Measurements from ENCODE around the gene NHLRC4.

Gene NHLRC4

DNA sequence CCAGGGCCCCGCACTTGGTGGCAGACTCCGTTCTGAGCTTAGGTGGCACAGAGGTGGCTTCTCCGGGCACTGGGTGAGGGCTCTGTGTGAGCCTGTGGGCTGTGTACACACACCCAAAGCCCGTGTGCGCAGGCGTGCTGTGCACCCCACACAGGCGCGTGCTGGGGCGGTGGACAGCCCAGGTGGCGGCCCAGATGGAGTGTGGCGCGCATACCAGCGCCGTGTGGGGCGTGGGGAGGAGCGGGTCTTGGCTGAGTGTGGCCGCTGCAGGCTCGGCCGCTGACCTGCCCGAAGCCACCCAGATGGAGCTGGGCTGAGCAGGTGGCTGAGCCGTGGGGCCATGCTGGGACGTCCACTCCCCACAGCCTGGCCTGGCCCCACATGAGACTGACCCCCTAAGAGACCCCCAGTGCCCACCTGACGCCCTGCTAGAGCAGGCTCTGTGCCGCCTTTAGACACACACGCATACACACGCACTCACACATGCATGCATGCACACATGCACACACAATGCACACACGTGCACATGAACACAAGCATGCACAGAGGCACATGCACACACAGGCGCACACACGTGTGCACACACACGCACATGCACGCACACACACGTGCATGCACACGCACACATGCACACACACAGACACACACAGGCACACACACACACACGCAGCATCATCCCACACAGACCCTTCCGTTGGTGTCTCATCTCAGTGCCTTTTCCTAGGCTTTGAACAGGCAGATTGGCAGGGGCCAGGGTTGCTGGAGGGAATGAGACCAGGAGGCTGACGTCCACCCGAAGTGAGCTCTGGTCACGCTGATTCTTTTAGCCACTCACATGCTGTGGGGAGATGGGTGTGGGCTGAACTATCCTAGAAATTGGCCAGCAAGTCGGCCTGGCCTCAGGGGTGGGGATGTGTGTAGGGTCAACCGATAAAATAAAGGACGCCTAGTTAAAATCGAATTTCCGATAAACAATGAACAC lies 4.6 kb upstream of the NHLRC4 start:
- DNase-seq (ENCODE audit: low read depth, low spot score) = no peak
- H3K4me3 ChIP-seq (ENCODE audit: low read length) = no peak overlapping the region

DNA sequence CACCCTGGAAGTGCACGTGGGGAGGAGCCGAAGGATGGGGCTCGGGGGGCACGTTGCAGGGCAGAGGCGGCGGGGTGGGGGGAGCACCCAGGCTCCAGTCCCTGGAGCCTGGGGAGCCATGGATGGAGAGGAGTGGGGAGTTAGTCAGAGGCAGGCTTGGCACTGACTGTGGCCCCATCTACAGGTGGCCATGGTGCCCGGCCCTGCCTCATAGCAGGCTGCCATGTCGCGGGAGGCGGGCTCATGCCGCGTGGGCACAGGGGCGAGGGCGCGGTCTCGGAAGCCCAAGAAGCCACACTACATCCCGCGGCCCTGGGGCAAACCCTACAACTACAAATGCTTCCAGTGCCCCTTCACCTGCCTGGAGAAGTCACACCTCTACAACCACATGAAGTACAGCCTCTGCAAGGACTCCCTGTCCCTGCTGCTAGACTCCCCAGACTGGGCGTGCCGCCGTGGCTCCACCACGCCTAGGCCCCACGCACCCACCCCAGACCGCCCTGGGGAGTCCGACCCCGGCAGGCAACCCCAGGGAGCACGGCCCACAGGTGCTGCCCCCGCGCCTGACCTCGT lies 3.6 kb upstream of the NHLRC4 start:
- DNase-seq (ENCODE audit: low read depth, low spot score) = no peak
- H3K4me3 ChIP-seq (ENCODE audit: low read length) = no peak overlapping the region

DNA sequence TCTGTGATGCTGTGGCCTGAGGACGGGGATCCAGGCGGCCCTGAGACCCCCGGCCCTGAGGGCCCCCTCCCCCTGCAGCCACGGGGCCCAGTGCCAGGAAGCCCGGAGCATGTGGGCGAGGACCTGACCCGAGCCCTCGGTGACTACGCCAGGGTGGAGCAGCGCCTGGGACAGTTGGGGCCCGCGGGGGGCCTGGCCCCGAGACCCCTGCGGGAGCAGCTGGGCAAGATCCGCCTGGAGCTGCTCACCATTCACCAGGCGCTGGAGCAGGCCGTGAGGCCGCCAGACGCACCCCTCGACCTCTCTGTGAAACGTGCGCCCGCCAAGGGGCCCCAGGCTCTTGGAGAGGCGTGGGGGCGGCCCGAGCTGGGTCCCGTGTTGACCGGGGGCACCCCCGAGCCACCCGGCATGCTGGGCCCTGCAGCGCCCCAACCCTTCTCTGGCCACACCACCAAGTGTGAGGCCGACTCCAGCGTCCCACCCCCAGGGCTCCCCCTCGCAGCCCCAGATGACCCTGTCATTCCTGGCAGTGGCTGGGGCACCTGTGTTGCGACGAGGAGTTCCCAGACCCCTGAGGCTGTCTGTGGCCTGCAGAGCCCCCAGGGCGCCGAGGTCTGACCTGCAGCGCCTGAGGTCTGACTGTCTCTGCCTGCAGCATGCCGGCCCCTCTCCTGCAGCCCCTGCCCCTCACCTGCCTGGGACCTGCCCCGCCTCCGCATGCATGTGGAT lies 2.0 kb upstream of the NHLRC4 start:
- no peak for DNase-seq (ENCODE audit: low read depth, low spot score)
- no peak overlapping the region for H3K4me3 ChIP-seq (ENCODE audit: low read length)

DNA sequence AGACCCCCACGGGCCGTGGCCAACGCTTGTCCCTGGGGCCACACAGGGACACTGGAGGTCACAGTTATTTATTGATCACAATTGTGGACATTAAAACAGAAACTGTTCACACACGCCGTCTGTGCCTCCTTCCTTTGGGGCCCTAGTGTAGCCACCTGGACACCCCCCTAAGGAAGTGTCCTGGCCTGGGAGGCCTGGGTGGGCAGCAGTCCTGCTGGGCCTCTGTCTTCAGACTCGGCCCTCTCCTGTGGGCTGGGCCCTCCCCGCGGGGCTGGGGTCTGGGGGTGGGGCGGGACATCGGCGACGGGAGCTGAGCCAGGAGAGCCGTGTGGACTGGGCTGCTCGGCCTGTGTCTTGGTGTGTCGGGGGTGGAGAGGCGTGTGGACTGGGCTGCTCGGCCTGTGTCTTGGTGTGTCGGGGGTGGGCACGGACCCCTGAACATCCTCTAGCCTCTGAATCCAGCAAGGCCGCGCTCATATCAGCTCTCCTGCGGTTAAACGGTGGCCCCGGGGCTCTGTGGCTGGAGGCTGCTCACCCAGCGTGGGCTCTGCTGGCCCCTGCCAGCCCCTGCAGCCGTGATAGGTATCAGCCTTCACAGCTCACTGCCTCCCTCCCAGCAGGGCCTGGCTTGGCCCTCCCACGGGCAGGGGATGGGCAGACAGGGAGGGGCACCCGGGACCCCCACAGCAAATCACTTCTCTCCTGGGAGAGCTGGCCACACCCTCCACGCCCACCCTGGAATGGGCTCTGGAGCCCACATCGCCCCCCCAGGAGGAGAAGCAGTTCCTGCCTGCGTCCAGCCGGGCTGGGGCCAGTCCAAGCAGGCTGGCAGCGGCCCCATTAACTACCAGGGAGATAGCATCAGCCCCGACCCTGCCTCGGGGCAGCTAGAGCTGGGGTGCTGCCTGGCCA lies 1.1 kb upstream of the NHLRC4 start:
- H3K4me3 ChIP-seq (ENCODE audit: low read length) = no peak overlapping the region
- DNase-seq (ENCODE audit: low read depth, low spot score) = no peak

DNA sequence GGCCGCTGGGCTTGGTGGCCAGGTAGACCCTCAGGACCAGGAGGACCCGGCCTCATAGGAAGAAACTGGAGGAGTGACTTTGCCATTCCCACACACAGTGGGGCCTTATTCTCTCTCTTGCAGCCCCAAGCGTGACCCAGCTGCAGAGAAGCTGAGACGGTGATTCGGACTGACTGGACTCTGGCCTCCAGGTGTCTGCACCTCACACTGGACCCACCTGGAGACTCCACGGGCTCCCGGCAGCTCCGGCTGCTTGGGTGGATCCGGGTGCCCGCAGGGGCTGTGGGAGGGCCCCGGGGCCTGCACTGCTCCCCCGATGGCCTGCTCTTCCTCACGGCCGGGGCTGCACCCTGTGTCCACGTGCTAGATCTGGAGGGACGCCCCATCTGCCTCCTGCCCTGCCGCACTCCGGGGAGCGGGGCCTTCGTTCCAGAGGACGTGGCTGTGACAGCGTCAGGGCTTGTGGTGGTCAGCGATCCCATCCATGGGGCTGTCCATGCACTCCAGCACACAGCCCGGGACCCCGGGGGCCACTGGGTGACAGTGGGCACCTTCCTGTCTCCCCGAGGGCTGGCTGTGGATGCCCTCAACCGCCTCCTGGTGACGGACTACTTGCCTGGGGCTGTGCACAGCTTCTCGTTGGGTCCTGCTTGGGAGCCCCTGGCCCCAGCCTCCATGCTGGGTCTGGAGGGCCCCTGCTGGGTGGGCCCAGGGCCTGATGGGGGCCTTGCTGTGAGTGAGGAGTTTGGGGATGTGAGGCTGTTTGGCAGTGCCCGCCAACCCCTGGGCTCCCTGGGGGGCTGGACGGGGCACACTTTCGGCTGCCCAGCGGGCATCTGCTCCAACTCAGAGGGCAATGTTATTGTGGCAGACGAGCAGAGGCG lies 810 bp downstream of the NHLRC4 start:
- no peak for DNase-seq (ENCODE audit: low read depth, low spot score)
- H3K4me3 ChIP-seq (ENCODE audit: low read length) = peak overlapping the region; percentile 18; the same call in 1 of the 2 replicates

DNA sequence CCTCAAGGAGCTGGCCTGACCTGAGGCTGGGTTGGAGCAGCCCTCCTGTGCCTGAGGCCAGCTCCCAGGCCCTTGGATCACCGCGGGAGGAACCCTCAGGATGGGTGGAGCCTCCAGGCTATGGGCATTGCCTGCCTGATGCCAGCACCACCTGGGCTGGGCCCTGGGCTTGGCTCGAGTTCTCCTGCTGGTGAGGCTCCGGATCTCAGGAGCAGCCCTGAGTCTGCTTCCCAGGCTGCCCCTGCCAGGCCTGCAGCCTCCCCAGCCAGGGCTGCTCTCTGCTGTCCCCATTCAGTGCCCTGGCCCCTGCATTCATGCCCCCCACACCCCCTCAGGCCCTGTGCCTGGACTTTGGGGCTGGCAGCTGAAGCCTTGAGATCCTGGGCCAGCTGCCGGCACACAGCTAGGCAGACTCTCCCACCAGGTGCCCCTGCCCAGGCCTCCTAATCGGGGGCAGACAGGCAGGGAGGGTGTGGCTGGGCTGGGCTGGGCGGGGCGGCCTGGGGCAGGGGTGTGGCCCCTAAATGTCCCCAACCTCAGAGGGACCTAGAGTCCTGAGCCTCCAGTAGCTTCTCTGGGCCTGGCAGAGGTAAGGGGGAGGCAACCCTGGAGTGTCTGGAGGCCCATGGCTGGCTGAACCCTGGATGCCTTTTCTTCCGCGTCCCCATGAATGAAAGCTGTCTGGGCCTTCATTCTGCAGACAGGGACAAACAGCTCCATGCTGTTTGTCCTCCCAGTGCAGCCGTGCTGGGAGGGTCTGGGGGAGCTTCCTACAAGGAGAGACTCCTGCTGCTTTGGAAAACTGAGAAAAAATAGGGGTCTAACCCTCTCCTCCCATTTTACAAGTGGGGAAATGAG lies 1.8 kb downstream of the NHLRC4 start:
- peak overlapping the region; percentile 62 for H3K4me3 ChIP-seq (ENCODE audit: low read length)

DNA sequence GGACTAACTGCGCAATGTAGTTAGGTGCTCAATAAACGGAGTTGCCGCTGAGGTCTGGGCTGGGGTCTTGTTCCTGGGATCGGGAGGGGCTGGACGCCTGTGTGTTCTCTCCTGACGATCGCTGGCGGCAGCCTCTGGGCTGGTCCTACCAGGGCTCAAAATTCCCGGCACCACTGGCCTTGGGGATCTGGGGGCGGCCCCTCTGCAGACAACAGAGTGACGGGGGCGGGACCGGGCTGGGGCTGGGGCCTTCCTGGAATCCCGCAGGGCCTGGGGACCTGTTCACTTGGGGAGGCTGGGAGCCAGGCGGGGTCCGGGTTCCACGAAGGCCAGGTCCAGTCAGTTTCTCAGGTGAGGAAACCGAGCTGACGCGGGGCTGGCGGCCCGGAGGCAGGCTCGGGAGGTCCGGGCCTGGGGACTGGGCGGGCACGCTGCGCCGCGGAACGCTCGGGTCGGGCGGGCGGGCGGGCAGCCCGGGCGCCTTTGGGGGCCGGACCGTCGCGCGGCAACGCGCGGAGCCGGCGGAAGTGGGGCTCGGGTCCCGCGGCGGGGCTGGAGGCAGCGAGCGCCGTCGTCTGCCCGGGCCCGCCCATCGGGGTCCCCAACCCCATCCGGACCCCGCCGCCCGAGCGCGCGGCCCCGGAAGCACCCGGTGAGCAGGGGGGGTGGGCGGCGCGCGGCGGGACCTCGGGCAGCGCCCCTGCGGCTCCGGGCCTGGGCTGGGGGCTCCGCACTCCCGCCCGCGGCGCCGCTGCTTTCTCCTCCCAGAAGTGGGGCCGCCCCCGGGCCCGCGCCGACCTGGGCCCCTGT lies 2.8 kb downstream of the NHLRC4 start, which contains the start of gene PIGQ:
Gene PIGQ (plus strand): TSS at position 524 of the 810 bp plus-strand sequence. CDS start 4,107 bp downstream, outside the sequence.
- peak; percentile 45 for DNase-seq (ENCODE audit: low read depth, low spot score)
- peak within 1 kb of the TSS; percentile 67 for H3K4me3 ChIP-seq (ENCODE audit: low read length)

More for the DNA sequence above, 1.8 kb downstream of the NHLRC4 start:
- no peak for DNase-seq (ENCODE audit: low read depth, low spot score)

DNA sequence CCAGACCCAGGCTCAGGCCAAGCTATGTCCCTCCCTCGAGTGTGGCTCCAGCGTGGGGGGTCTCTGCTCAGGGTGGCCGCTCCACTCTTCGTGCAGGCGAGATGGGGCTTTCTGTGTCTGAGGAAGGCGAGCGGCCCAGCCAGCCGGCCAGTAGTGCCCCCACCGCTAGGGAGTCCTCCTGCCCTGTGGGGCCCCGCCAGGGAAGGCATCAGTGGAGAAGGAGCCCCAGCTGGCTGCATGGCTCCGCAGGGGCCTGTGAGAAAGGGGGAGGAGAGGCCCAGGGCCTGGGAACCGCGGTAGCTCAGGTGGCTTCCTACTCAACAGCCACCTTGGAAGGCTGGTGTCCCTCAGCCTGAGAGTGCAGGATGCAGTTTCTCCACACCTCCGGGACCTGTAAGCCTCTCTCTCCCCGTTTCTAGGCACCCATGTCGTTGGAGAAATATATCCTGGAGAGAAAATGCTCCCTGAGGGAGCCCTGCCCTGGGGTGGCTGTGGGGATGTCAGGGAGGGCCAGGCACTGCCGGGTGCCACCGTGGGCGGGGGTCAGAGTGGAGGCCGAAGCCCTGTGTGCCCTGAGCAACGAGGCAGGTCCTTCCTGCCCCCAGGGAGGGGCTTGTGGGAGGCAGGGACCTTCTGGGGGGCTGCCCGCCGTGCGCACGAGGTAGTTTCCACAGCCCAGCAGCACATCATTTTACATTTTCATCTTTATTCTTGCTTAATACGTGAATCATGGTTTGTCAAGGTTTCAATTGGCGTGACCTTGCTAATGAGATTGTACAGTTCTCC lies 6.3 kb downstream of the NHLRC4 start:
- H3K4me3 ChIP-seq (ENCODE audit: low read length) = no peak overlapping the region
- DNase-seq (ENCODE audit: low read depth, low spot score) = no peak

DNA sequence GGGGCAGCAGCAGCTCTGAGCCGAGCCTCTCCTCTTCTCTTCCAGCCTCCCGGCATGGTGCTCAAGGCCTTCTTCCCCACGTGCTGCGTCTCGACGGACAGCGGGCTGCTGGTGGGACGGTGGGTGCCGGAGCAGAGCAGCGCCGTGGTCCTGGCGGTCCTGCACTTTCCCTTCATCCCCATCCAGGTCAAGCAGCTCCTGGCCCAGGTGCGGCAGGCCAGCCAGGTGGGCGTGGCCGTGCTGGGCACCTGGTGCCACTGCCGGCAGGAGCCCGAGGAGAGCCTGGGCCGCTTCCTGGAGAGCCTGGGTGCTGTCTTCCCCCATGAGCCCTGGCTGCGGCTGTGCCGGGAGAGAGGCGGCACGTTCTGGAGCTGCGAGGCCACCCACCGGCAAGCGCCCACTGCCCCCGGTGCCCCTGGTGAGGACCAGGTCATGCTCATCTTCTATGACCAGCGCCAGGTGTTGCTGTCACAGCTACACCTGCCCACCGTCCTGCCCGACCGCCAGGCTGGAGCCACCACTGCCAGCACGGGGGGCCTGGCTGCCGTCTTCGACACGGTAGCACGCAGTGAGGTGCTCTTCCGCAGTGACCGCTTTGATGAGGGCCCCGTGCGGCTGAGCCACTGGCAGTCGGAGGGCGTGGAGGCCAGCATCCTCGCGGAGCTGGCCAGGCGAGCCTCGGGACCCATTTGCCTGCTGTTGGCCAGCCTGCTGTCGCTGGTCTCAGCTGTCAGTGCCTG lies 7.4 kb downstream of the NHLRC4 start:
- no peak overlapping the region for H3K4me3 ChIP-seq (ENCODE audit: low read length)
- no peak for DNase-seq (ENCODE audit: low read depth, low spot score)

DNA sequence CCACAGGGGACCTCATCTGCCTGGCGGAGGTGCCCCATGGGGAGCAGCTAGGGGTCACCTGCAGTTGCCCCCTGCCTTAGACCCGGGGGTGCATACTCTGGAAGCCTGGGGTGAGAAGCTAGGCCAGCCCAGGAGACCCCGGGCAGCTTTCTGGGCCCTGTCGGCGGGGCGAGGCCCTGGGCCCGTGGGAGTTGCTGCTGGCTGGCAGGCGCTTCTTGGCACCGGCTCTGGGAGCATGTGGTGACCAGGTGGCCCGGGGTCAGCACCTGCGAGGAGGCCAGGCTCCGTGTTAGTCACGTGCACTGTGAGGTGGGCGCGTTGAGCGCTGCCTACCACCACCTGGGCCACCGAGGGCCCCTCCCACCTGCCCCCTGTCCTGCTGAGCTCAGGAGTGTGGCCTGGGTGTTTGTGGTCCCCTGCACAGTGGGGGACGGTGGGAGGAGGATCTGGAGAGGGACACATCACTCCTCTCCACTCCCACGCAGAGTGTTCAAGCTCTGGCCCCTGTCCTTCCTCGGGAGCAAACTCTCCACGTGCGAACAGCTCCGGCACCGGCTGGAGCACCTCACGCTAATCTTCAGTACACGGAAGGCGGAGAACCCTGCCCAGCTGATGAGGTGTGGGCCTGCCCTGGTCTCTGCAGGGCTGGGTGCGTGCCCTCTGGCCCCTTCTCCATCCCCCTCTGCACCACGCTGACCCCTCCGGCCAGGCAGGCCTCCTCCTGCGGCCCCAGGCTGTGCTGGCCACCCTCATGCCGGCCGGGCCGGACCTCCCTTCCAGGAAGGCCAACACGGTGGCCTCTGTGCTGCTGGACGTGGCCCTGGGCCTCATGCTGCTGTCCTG lies 8.8 kb downstream of the NHLRC4 start:
- no peak for DNase-seq (ENCODE audit: low read depth, low spot score)
- no peak overlapping the region for H3K4me3 ChIP-seq (ENCODE audit: low read length)

DNA sequence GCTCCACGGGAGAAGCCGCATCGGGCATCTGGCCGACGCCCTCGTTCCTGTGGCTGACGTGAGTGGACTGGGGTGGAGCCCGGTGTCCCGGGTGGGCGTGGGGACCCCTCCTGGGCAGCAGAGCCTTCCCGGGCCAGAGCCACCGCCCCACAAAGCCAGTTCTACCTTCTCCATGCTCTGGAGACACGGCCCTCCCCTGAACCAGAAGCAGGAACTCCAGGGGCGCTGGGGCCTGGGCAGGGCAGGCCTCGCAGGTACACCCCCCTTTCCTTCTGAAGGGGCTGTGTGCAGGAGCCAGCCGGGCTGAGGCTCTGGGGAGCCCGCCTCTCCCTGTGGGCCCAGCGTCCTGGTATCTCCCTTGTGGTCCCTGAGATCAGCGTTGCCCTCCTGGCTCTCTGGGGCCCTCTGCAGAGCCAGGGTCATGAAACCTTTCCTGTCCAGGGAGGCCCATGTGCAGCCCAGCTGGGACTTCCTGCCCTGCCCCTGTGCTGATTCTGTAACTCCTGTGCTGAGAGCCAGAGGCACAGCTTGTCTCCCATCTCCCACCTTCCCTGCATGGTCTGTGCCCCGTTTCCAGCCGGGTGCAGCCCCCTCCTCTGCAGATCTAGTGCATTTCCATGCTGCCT lies 9.5 kb downstream of the NHLRC4 start:
- no peak overlapping the region for H3K4me3 ChIP-seq (ENCODE audit: low read length)
- no peak for DNase-seq (ENCODE audit: low read depth, low spot score)

DNA sequence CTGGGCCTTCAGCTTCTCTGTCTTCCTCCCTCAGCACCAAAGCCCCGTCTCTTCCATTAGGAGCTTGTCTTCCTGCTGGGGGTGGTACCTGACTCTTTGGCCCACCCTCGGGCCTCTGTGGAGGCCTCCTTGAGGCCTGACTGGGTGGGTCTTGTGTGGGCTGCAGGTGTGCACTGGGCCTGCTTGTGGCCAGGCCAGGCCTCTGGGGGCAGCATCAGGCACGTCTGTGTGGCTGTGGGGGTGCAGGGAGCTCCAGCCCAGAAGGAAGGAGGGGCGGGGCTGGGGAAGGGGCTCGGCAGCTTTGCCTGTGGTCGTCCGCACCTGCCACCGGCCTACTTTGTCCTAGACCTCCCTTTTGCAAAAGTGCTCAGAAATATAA lies 10.0 kb downstream of the NHLRC4 start:
- no peak for DNase-seq (ENCODE audit: low read depth, low spot score)
- no peak overlapping the region for H3K4me3 ChIP-seq (ENCODE audit: low read length)

DNA sequence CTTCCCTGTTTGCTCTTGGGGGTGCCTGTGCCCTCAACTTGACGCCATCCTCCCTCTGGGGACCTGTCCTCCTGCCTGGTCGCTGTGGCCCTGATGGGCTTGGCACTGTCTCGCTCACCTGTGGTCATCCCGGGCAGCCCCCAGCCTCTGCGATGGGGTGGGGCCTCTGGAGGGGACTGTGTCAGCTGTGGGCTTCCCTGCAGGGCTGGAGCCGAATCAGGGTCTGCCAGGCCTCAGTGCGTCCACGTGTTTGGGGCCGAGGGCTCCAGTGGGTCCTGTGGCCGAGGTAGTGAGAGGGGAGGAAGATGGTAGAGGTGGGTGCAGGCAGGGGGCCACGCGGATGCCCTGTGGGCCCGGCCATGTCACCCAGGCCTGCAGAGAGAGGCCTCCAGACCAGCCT lies 11.0 kb downstream of the NHLRC4 start:
- DNase-seq (ENCODE audit: low read depth, low spot score) = no peak
- H3K4me3 ChIP-seq (ENCODE audit: low read length) = no peak overlapping the region

All from Jurkat, Clone E6-1 (cell line).